Hepatocyte (in vitro differentiated cells): ENCODE data around the gene HPS5. TPM values are rescaled to one million over a fixed set of nuclear protein-coding genes. Genes with fewer than 3 reads are reported as not detected.

Experiments used
- DNase-seq: peaks from one replicate; pipeline ENCODE4 v3.0.0-alpha.2; 2016; ENCODE audit warnings: low spot score
- H2AFZ ChIP-seq: fragments of 200-600 bp; sonication (generic); 2 replicates; pipeline ENCODE4 v1.6.0; 2016; ENCODE audit warnings: antibody characterized with exemption, mild to moderate bottlenecking
- H3K27ac ChIP-seq: fragments of 200-600 bp; sonication (generic); 2 replicates; pipeline ENCODE4 v1.5.1; 2016; ENCODE audit warnings: mild to moderate bottlenecking
- H3K27me3 ChIP-seq: fragments of 200-600 bp; sonication (generic); 2 replicates; pipeline ENCODE4 v1.6.1; 2016
- H3K36me3 ChIP-seq: fragments of 200-600 bp; sonication (generic); replicated peaks from 2 replicates; pipeline ENCODE4 v1.5.1; 2016; ENCODE audit warnings: low read depth; ENCODE audit not compliant: insufficient read depth
- H3K4me1 ChIP-seq: fragments of 200-600 bp; sonication (generic); 2 replicates; pipeline ENCODE4 v1.5.1; 2016; ENCODE audit warnings: mild to moderate bottlenecking, moderate library complexity; ENCODE audit not compliant: insufficient read depth
- H3K4me2 ChIP-seq: fragments of 200-600 bp; sonication (generic); 2 replicates; pipeline ENCODE4 v1.6.0; 2016
- H3K4me3 ChIP-seq: fragments of 200-600 bp; sonication (generic); 2 replicates; pipeline ENCODE4 v1.5.1; 2016; ENCODE audit warnings: mild to moderate bottlenecking
- H3K79me2 ChIP-seq: fragments of 200-600 bp; sonication (generic); 2 replicates; pipeline ENCODE4 v1.6.0; 2017; ENCODE audit warnings: mild to moderate bottlenecking
- H3K9me2 ChIP-seq: fragments of 200-600 bp; sonication (generic); replicated peaks from 2 replicates; pipeline ENCODE4 v1.6.0; 2017; ENCODE audit warnings: mild to moderate bottlenecking; ENCODE audit not compliant: insufficient read depth
- H3K9me3 ChIP-seq: fragments of 200-600 bp; sonication (generic); 2 replicates; pipeline ENCODE4 v1.5.1; 2016; ENCODE audit warnings: low read depth, mild to moderate bottlenecking
- H4K20me1 ChIP-seq: fragments of 200-600 bp; sonication (generic); 2 replicates; pipeline ENCODE4 v1.6.0; 2016; ENCODE audit warnings: mild to moderate bottlenecking; ENCODE audit not compliant: insufficient read depth, poor library complexity, severe bottlenecking
- EZH2 ChIP-seq: fragments of 200-600 bp; sonication (generic); IDR thresholded peaks from 2 replicates; pipeline ENCODE4 v1.6.1; 2016; ENCODE audit warnings: antibody characterized with exemption, mild to moderate bottlenecking, borderline replicate concordance
- EZH2phosphoT487 ChIP-seq: fragments of 200-600 bp; sonication (generic); IDR thresholded peaks from one replicate; pipeline ENCODE4 v1.6.1; 2018; ENCODE audit warnings: antibody characterized with exemption, mild to moderate bottlenecking, low read depth, moderate library complexity; ENCODE audit not compliant: unreplicated experiment, severe bottlenecking
- WGBS: methylation state at CpG from one replicate; pipeline ENCODE4 v1.1.6; 2016; ENCODE audit warnings: low lambda C conversion rate; ENCODE audit errors: missing lambda C conversion rate; 5-methylcytosine and 5-hydroxymethylcytosine counted together
- polyA plus RNA-seq: library from polyadenylated mRNA; unstranded; fragments of >200 nt; fragmentation: Nextera tagmentation; extraction: Ambion mirVana; gene quantifications from 2 replicates; pipeline ENCODE4 v1.2.1, GENCODE V29; 2016
- total RNA-seq: library from RNA; depleted of rRNA; stranded (reverse); fragments of >200 nt; gene quantifications from 2 replicates; pipeline ENCODE4 v1.2.3, GENCODE V29; 2014
- TF ChIP-seq, protein P1 (sequence below): fragments of 200-600 bp; sonication (generic); IDR thresholded peaks from 2 replicates; pipeline ENCODE4 v1.5.1; 2016; ENCODE audit warnings: antibody characterized with exemption, mild to moderate bottlenecking; ENCODE audit not compliant: poor library complexity

Gene HPS5, protein sequence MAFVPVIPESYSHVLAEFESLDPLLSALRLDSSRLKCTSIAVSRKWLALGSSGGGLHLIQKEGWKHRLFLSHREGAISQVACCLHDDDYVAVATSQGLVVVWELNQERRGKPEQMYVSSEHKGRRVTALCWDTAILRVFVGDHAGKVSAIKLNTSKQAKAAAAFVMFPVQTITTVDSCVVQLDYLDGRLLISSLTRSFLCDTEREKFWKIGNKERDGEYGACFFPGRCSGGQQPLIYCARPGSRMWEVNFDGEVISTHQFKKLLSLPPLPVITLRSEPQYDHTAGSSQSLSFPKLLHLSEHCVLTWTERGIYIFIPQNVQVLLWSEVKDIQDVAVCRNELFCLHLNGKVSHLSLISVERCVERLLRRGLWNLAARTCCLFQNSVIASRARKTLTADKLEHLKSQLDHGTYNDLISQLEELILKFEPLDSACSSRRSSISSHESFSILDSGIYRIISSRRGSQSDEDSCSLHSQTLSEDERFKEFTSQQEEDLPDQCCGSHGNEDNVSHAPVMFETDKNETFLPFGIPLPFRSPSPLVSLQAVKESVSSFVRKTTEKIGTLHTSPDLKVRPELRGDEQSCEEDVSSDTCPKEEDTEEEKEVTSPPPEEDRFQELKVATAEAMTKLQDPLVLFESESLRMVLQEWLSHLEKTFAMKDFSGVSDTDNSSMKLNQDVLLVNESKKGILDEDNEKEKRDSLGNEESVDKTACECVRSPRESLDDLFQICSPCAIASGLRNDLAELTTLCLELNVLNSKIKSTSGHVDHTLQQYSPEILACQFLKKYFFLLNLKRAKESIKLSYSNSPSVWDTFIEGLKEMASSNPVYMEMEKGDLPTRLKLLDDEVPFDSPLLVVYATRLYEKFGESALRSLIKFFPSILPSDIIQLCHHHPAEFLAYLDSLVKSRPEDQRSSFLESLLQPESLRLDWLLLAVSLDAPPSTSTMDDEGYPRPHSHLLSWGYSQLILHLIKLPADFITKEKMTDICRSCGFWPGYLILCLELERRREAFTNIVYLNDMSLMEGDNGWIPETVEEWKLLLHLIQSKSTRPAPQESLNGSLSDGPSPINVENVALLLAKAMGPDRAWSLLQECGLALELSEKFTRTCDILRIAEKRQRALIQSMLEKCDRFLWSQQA
- total RNA-seq (18.0 and 24.7 TPM in 2 replicates), polyA plus RNA-seq (9.3 and 10.3 TPM in 2 replicates)

DNA sequence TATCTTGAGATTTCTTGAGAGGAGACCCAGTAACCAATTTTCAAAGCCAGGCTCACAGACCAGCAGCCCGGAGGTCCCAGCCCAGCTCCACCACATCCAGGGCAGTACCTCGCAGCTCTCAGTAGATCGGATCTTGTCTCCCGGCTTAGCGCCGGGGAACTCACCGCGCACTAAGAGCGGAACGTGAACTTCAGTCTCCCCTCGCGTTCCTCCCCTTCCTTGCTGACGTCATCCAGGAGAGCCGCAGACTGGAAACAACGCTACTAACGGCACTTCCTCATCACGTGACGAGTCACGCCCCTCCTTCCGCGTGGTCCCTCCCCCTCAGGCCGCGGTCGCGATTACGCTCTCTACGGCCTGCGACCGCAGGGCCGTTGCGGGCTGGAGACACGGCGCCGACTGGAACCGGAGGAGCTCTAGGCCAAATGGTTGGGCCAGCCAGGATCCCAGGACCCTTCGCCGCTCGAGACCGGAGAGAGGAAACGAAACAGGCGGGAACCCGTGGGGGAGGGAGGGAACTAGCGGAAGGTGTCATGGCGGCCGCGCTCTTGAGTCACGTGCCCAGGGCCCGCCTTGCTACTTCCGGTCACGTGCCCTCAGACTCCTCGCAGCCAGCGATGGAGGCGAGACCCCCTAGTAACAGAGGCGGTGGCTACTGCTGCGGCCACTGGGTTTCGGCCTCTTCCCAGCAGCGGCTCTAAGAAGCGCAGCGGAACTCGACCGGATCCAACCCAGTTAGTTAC is at the start of gene HPS5, which contains the start of gene GTF2H1:
HPS5 (minus strand) TSS at position 172 of the 743 bp plus-strand sequence. CDS start 4,282 bp downstream, outside the sequence.
GTF2H1 (plus strand) TSS at position 599 of the 743 bp plus-strand sequence. CDS start 10,508 bp downstream, outside the sequence.
- 1% methylated on average over 60 of the region's 61 CpGs for WGBS
- H3K4me1 ChIP-seq: peaks cover 27% of the 10 kb centered on the region

DNA sequence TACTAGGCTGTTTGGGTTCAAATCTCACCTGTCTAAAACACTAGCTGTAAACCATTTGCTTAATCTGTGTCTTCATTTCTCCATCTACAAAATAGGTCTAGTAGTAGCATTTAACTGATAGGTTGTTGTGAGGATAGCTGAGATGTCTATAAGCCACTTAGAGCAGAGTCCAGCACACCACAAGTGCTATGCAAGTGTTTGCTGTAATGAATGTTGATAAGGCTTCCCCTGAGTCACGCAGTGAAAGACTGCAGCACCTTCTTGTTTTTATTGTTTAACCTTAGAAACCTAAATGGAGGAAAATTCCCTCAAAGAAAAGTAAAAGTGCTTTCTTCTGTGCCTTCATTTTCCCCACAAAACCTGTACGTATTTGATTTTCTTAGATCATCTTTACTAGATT is 49.3 kb upstream of the HPS5 start:
- TF ChIP-seq EZH2: no peak
- TF ChIP-seq EZH2phosphoT487: no peak
- TF ChIP-seq, protein P1, sequence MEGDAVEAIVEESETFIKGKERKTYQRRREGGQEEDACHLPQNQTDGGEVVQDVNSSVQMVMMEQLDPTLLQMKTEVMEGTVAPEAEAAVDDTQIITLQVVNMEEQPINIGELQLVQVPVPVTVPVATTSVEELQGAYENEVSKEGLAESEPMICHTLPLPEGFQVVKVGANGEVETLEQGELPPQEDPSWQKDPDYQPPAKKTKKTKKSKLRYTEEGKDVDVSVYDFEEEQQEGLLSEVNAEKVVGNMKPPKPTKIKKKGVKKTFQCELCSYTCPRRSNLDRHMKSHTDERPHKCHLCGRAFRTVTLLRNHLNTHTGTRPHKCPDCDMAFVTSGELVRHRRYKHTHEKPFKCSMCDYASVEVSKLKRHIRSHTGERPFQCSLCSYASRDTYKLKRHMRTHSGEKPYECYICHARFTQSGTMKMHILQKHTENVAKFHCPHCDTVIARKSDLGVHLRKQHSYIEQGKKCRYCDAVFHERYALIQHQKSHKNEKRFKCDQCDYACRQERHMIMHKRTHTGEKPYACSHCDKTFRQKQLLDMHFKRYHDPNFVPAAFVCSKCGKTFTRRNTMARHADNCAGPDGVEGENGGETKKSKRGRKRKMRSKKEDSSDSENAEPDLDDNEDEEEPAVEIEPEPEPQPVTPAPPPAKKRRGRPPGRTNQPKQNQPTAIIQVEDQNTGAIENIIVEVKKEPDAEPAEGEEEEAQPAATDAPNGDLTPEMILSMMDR: no peak
- WGBS: 69% methylated on average over 2 of the region's 2 CpGs
- Histone ChIP-seq H3K27me3 (no peaks in the 10 kb centered on the region), H3K27ac (peak overlapping the region; percentile 14), H3K79me2 (no peaks in the 10 kb centered on the region), H4K20me1 (no peaks in the 10 kb centered on the region), H3K9me2 (no peaks in the 10 kb centered on the region), H3K4me1 (no peaks in the 10 kb centered on the region), H3K4me2 (peak overlapping the region; percentile 24), H3K9me3 (no peaks in the 10 kb centered on the region), H3K36me3 (no peaks in the 10 kb centered on the region), H2AFZ (no peak overlapping the region), H3K4me3 (no peak overlapping the region)
- peak; percentile 53 for DNase-seq

More for the DNA sequence above, at the start of gene HPS5, which contains the start of gene GTF2H1:
- peak within 1 kb of the TSS; percentile 87 for H3K4me2 ChIP-seq
- H4K20me1 ChIP-seq: no peaks in the 10 kb centered on the region
- no peaks in the 10 kb centered on the region for H3K9me3 ChIP-seq
- H2AFZ ChIP-seq: peak within 1 kb of the TSS; percentile 69
- H3K79me2 ChIP-seq: peaks cover 90% of the 10 kb centered on the region
- DNase-seq: peak; percentile 99
- peak within 1 kb of the TSS; percentile 60 for H3K4me3 ChIP-seq
- TF ChIP-seq EZH2 (no peak), EZH2phosphoT487 (no peak)
- TF ChIP-seq, protein P1: no peak
- peak within 1 kb of the TSS; percentile 98 for H3K27ac ChIP-seq
- no peaks in the 10 kb centered on the region for H3K27me3 ChIP-seq
- H3K9me2 ChIP-seq: no peaks in the 10 kb centered on the region
- no peaks in the 10 kb centered on the region for H3K36me3 ChIP-seq

DNA sequence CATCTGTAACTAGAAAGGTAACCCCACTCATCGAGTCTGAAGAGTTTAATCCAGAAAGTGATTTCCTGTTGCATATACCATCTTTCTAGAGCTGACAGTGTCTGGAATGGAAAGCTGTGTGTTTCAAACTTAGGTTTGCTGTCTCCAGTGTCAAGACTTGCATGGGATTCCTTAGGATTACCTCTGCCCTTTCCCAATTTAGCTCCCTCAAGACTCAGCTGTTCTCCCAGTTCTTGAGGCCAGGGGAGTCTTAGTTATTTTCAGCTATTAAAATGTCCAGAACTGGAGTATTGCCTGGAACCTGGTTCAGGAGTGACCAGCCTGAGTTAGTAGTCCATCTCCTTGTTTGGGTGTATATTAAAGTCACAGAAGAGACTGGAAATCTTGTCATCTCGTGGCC is 47.5 kb upstream of the HPS5 start:
- Histone ChIP-seq H3K9me2 (no peaks in the 10 kb centered on the region), H3K4me2 (no peak overlapping the region), H3K27me3 (no peaks in the 10 kb centered on the region), H4K20me1 (no peaks in the 10 kb centered on the region), H3K79me2 (no peaks in the 10 kb centered on the region), H3K4me1 (no peaks in the 10 kb centered on the region), H3K36me3 (no peaks in the 10 kb centered on the region), H2AFZ (no peak overlapping the region), H3K27ac (no peak overlapping the region), H3K4me3 (no peak overlapping the region), H3K9me3 (no peaks in the 10 kb centered on the region)
- WGBS: 91% methylated on average over 2 of the region's 2 CpGs
- TF ChIP-seq EZH2phosphoT487 (no peak), EZH2 (no peak)
- TF ChIP-seq, protein P1: no peak
- no peak for DNase-seq
